Stimulated activated CD4-positive, alpha-beta T cell treated with anti-CD3 and anti-CD28 coated beads, Interleukin-2, amount 100 ng/mL, for 24 hours (primary cell): ENCODE data around the gene WDR54.
A peak's percentile ranks its signal among the peaks of the same experiment; 100 is the strongest.
"Not testable (repeated sequence)": the region's sequence is repeated elsewhere in the genome, so short reads cannot be mapped to it uniquely, and the experiment has no call there.

ENCODE experiments used
- DNase-seq, 2 donors: peaks; one replicate each; pipeline ENCODE4 v3.0.0-alpha.2; 2020

The WDR54 gene

DNA sequence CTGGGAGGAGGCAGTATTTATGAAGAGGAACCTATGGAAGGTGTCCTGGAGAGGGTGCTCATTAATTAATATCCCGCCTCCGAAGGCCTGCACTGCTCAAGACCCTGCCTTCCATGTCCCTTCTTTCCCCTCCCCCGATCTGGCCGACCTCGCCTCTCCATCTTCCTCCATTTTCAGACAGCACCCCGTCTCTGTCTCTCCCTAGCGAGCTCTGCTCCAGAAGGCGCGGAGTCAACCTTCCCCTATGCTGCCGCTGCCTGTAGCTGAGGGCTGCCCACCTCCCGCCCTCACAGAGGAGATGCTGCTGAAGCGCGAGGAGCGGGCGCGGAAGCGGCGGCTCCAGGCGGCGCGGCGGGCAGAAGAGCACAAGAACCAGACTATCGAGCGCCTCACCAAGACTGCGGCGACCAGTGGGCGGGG lies 35.6 kb downstream of the WDR54 start:
- no peak for DNase-seq

DNA sequence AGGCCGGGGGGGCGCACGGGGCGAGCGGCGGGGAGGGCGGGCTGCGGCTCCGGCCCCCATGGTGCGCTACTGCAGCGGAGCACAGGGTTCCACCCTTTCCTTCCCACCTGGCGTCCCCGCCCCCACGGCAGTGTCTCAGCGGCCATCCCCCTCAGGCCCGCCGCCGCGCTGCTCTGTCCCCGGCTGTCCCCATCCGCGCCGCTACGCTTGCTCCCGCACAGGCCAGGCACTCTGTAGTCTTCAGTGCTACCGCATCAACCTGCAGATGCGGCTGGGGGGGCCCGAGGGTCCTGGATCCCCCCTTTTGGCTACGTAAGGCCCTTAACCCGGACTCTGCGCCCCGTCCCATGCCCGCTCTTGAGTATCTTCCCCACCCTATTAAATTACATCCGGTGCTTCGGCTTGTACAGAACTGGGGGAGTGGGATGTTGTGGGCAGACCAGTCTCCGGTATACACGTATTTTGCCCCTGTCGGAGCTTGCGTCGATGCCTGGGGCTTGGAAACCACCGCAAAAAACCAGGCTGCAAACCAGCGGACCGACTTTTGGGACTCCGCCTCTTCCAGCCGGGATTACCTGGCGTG lies 36.1 kb downstream of the WDR54 start:
- peak; percentile 82 to 84 for DNase-seq

GRCh38 chr2:74458132-74458937 lies 36.8 kb downstream of the WDR54 start, which contains the start of gene WBP1:
Gene WBP1 (plus strand): TSS chr2:74458438. CDS start chr2:74458603, 165 bp downstream.
- peak; percentile 98 to 99 for DNase-seq

GRCh38 chr2:74458938-74459363 lies 37.4 kb downstream of the WDR54 start:
- no peak for DNase-seq

GRCh38 chr2:74459503-74460118 lies 38.1 kb downstream of the WDR54 start:
- DNase-seq, result not testable (repeated sequence)

GRCh38 chr2:74460187-74460586 lies 38.7 kb downstream of the WDR54 start:
- not testable (repeated sequence) for DNase-seq

DNA sequence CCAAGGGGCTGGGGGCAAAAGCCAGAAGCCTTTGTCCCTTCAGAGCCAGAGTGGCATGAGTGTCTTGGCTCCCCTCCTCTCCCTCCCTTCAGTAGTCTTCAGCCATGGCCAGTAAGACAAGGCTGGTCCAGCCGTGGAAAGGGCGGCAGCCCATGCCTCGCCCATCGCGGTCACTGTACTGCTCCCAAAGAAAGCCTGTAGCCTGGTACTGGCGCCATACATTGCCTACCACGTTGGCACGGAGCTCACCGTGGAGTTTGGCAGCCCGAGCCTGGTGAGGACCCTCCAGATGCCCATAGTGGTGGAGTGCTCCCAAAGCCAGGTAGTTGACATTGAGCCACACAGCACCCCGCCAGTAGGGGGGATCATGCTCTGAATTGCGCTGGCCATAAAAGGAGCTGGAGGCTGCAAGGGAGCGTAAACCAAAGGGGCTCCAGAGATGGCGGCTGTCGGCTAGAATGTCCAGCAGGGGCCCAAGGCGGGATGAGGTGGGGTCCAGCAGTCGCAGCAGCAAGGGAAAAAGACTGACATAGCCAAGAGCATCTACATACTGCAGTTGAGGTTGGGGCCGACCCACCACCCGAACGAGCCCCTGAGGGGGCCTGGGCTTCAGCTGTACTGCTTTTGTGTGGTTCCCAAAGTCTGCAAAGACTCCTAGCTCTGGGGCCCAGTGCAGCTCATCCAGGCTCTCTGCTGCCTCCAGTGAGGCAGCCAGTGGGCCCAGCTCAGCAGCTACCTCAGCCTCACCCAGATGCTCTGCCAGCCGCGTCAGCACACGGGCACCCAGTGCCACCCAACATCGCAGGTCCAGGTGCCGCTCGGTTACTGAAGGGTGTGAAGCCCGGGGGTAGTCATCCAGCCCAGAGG lies 39.9 kb downstream of the WDR54 start:
- DNase-seq, result no peak

- no peak for DNase-seq
These were observed 40.7 kb downstream of the WDR54 start for GRCh38 chr2:74462054-74462785.

DNA sequence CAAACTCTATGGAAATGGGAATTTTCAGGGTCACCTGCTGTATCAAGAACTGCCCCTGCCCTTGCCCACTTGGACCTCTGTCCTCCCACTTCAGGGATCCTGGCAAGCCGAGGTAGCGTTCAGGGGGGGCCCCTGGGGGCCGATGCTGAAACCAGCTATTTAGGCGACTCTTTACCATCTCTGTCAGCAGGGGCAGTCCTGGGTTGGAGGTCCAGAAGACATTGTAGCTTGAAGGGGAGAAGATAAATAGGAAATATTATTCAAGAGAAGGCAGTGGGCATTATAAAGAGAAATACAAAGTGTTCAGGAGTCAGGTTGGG lies 41.2 kb downstream of the WDR54 start:
- DNase-seq, result no peak

DNA sequence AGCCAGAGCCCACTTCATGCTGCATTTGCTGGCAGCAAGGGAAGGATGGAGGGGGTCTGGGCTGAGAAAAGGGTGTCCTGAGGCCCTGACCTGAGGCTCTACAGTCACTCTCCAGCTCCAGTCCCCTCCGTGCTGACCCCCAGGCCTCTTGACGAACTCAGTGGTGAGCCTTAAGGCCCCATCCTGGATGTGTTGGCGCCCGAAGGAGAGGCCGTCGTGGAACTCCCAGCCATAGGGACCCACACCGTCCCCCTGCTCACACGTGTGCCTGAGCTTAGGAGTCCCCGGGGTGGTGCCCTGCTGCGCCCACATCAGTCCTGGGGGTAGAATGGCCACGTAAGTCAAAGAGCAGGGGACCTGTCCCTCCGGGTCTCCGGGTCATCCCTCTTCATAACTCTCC lies 42.9 kb downstream of the WDR54 start:
- DNase-seq, result no peak

GRCh38 chr2:74470742-74471141 lies 49.2 kb downstream of the WDR54 start:
- DNase-seq, result not testable (repeated sequence)

- DNase-seq, result no peak
These were observed 50.0 kb downstream of the WDR54 start for GRCh38 chr2:74471332-74472065.

- peak; percentile 97 to 98 for DNase-seq
These were observed 50.8 kb downstream of the WDR54 start, which contains the start of gene MRPL53 for GRCh38 chr2:74472086-74472944. Gene MRPL53 (minus strand): TSS chr2:74472680. CDS start chr2:74472660, 20 bp downstream.

- no peak for DNase-seq
These were observed 51.4 kb downstream of the WDR54 start for GRCh38 chr2:74472945-74473258.

GRCh38 chr2:74474481-74474880 lies 53.0 kb downstream of the WDR54 start:
- DNase-seq, result no peak

- no peak for DNase-seq
These were observed 53.4 kb downstream of the WDR54 start for GRCh38 chr2:74474899-74475298.
